NCI-H1092 (cell line): Measurements from ENCODE around the gene HAPLN3.

ENCODE experiments used
- DNase-seq: peaks from one replicate; lab custom pipeline; 2025; lab: John Stamatoyannopoulos, UW

HAPLN3 gene

DNA sequence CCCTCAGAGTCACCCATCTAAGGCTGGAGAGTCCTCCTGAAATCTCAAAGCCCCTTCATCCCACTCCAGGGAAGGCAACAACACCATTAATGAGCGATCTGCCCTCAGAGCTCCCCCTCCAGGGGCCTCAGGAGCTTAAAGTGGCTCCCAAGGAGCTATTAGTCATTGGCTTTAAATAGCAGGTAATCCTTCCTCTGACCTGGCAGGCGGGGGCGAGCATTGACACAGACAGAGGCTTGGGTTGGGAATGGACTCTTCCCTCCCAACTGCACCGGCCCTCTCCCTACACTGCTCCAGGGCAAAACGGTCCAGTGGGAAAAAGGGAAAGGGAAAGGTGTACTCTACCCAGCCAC, 16.4 kb upstream of the HAPLN3 start:
- DNase-seq = no peak

DNA sequence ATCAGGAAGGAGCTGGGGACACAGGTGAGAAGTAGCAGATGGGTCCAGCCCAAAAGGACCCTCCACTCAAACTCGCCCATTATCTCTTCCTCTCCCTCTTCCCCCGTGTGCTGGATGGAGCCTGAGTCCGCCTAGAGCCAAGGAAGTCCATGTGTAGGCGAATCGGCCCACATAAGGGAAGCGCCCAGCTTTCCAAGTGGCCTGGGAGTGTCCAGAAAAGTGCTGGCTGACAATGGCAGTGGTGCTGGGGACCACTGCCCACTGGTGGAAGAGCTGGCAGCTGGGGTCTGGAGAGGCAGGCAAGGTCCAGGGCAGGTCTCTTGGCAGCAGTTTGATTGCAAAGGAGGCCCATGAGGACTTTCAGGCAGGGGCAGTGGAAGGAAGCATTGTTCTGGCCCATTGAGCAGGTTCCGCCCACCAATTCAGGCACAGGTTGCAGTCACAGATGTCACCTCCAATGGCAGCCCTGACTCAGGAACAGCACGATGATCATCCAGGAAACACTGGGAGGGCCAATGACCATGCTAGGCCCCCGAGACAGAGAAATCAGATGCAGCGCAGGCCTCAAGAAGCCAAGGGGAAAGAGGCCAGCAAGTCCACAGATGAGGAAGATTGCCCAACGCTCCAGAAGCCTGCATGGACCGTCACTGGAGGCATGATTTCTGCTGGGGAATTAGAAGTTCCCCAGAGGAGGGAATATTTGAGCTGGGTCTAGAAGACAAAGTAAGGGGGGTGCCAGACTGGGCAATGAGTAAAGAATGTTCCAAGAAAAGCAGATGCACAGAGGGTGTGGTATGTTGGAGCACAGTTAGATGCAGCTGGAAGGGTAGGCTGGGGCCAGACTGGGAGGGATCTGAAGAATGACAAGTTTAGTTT, 14.8 kb upstream of the HAPLN3 start:
- DNase-seq = no peak

DNA sequence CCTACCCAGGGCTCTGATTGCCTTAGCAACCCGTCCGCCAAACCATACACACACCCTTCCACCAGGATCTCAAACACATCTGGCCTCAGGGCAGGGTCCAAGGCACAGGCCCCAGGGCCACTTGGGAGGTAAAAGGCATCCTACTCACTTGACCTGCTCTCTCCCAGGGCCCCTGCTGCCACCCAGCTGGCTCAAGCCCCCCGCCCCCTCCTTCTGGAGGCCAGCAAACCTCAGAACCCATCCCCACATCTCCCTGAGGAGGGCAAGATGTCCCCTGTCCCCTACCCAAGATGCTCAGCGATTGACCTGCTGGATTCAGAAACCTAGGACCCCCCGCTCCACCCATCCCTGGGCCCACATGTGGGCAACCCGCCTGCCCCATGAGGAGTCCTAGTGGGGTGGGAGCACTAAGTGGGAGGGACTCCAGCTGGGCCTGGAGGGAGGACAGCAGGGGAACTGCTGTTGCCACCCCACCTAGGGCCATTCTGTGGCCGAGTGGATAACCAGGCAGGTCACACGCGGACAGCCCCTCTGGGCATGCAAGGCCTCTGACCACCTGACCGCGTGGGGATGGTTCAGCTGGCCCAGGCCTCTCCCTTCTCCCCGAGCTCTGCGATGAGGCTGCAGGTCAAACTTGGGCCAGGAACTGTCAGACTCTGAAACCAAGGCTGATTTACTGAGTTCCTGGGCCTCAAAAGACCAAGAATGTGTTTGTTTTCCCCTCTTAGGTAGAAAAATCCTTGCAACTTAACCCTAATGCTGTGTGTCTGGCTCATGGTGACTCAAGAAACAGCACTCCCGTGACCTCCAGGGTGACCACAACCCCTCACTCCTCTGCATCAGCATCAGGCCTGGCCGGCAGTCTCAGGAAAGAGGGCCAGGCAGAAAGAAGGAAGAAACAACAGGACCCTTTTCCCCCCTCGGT, 13.6 kb upstream of the HAPLN3 start:
- DNase-seq = no peak

DNA sequence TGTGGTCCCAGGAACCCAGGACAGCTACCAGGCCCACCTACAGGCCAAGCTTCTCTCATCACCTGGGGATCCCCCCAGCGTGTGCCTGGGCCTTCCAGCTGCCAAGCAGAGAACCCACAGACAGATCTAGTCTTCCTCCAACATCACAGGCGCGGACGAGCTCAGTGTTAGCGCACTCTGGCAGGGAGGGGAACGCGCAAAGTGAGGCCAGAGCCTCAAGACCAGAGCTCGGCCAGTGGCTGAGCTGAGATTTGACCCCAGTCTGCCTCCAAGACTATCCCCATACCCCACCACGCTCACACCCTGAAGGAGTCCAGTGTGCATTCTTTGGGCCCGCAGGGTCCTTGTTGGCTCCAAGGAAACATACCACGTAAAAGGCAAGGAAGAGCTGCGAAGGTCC, 12.8 kb upstream of the HAPLN3 start:
- no peak for DNase-seq

DNA sequence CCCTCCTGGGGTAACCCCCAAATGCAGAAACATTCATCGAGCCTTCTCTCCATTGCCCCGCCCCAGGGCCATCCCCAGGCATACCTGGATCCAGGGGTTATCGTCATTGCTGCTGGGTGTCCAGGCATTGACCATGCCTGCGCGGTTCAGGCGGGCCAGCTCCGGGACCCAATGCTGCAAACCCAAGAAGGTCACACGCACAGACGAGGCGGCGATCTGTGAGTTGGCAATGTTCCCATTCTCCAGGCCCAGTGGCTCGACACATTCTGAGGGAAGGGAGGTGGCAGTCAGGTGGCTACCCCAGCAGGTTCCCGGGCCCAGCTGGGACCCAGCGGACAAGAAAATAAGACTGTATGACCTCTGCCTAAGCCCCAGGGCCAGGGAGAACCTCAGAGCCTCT, 11.8 kb upstream of the HAPLN3 start:
- no peak for DNase-seq

DNA sequence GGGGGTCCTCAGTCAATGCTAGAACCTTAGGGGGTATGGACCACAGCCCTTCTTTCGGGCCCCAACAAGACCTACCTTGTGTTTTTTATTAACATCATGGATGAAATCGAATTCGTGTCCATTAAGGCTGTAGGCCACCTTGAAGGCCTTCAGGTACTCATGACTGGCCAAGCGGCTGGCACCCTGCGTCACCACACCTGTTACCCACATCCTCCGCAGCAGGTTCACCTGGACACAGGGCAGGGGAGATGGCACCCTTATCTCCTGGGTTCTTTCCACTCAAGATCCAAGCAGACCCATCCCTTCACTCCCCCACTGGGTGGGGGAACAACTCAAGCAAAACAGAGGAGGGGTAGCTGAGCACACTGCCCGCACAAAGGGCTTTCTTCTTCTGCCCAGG, 11.2 kb upstream of the HAPLN3 start:
- no peak for DNase-seq

DNA sequence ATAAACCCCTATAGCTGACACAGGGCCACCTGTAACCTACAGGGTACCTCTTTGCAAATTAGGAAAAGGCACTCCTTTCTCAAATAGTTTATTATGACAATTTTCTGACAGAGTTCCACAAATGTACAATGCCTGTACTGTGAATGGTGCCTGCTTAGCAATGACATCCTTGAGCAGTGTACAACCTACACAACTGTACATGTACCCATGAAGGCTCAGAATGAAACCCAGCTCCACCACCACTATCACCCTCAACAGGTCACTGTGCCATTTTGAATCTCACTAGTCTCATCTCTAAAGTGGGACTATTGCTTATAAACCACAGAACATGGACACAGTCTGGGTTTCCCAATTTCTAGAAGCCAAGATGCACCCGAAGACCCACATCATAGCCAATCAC, 10.8 kb upstream of the HAPLN3 start:
- no peak for DNase-seq

DNA sequence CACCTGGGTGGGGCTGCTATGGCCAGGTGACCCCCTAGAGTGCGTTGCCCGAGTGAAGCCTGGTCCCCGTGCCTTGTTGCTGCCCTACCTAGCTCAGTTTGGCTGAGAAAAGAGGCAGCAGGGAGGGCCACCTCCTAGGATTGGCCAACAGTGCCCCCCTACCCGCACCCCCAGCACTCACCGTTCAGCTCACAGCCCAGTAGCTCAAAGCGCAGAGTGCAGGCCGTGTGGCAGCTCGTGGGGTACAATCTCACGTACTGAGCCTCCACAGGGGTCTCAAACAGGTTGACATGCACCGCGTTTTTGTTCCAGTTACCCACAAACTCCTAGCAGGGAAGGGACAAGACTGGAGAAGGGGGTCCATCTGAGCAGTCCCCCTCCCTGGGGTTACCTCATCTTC, 10.2 kb upstream of the HAPLN3 start:
- no peak for DNase-seq

DNA sequence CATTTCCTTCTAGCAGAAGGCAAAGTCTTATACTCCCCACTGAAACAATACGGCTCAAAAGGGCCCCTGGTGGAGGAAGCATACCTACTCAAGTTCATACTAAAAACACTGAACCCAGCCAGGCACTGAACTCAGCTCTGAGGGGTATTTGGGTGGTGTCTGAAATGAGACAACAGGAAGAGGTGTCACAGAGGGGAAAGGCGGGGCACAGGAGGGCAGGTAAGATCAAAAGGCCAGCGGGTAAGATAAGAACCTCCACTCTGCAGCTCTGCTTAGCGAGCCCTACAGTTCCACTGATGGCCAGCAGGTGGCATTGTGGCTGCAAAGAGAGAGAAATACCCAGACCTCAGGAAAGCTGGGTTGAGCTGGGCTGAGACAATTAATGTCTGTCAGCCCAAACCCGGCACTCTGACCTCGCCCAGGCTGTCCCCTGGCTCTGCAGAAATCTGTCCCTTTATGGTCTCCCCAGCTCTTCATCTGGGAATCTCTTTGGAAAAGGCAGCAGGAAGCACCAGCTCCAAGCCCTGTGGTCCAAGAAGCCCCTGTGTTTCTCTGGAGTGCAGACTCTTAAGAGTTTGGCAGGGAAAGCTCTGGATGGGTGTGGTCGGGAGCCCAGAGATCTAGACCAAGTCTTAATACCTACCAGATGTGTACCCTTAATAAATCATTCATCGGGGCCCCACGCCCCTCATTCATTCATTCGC, 9.4 kb upstream of the HAPLN3 start:
- peak; percentile 24 for DNase-seq

DNA sequence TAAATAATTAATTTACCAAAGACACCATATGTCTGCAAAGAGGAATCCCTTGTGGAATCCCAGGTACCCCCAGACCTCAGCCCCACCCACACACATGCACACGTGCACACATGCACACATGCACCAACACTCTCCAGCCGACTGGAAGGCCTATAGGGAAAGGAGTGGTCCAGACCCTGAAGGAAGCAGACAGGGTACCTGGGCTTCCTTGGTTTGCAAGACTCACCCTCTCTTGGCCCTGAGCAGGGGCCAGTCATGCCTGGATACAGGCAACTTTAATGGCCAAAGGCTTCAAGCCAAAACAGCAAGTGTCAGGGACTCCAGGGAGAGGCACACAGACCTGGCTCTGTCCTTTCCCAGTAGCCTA, 8.9 kb upstream of the HAPLN3 start:
- DNase-seq = no peak

DNA sequence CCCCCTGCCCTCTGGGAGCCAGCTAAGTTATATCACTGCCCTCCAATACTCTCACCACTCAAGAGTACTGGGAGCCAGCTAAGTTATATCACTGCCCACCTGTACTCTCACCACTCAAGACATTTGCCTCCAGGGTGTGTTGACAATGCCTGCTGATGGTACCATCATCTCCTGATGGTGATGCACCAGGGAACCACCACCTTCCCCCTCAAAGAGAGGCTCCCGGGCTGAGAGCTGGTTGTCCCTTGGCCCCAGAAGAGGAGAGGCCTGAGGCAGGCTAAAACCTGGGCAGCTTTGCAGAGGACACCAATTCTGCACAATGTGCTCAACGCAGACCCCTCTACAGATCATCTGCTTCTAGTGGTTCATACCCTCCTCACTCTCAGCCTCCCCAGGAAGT, 7.5 kb upstream of the HAPLN3 start:
- no peak for DNase-seq

DNA sequence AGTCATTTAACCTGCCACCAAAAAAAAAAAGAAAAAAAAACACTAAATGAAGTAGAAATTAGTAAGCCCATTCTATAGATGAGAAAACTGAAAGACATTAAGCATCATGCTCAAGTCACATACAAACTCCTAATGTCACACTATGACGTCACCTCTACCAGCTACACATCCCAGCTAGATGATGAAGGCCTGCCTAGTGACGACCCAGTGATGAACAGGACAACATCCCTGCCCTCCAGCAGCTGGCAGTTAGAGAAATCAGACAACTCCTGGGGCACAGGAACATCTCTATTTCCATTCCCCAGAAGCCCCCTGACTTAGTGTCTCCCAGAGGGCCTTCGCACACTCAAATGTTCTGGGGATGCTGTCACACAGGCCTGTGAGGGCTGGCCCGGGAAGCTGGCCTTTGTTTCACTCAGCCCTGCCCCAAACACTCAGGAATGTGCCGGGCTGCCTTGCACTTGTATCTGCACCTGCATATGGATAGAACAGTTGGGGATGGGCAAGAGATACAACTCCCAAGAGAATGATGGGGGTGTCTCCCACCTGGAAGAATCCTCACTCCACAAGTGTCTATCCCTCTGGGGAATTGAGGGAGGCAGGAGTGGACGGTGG, 7.0 kb upstream of the HAPLN3 start:
- DNase-seq = no peak

DNA sequence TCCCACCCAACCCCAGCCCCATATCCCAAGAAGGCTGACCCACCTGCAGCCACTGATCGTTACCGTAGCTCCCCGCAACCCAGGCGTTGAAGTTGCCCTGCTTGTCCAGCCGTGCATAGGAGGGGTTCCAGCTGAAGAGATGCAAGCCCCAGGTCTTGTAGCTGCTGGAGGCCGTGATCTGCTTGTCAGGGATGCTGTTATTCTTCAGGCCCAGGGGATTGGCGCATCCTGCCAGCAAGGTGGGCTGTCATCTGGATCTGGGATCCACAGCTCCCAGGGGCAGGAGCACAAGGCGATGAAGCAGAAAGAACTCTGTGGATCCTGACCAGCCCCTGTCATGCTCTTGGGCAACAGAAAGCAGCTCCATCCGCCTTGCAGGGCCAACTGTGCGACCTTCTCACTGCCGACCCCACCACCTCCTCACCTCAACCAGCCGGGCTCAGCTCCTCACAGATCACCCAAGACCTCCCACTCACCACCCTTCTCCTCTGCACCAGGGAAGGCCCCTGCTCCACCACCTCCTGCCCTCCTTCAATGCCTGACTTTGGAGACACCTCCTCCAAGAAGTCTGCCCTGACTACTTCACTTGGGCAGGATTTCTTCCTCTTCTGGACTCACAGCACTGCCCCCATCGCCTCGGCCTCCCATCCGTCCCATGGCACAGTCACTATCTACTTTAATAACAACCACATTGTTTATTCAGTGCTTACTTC, 6.3 kb upstream of the HAPLN3 start:
- DNase-seq = no peak

DNA sequence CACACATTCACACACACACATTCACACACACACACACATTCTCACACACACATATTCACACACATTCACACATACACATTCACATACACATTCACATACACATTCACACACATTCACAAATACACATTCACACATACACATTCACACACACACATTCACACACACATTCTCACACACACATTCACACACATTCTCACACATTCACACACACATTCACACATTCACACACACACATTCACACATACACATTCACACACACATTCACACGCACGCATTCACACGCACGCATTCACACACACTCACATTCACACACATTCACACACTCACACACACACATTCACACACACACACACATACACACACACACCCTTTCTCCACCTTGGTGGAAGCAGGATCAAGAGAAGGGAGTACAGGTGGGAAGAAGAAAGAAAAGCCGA, 5.7 kb upstream of the HAPLN3 start:
- no peak for DNase-seq

DNA sequence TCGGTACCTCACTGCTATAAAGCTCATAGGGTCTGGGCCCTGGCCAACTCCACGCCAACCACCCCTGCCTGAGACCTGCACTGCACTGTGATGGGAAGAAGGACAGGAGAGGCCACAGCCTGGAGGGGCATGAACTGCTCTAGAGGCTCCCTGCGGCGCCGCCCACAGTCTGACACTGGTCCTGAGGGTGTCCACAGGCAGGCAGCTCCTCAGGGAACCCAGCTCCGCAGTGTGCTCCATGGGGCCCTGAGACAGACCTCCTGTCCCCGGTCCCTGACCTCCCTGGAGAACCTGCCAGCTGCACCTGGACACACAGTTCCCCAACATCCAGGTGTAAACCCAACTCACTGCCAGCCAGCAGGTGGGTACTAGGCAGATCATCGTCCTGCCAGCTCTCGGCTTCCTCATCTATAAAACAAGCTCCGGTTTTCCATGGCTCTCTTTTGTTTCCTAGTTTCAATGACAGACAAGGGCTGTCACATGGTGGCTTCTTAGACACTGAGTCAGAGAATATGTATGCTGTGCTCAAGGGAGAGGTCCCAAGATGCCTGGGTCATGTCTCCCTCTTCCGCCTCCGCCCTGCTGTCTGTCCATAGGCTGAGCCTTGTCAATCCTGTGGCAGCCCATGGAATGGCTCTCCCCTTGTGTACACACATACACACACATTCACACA, 5.1 kb upstream of the HAPLN3 start:
- DNase-seq = no peak

DNA sequence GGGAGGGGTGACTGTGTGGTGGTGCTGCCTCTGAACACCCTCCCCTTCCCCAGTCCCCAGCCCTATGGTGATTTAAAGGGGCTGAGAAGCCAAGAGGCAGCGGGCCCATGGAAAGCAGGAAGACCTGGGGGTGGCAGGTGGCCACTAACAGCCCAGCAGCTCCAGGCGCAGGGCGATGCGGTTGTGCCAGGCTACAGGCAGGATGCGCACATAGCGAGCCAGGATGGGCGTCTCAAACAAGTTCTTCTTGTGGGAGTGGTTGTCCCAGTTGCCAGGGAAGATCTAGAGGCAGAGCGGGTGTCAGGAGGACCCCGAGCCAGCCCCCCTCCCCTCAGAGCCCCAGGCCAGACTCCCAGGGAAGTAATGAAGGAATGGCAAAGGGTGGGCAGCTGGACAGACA, 3.9 kb upstream of the HAPLN3 start:
- DNase-seq = no peak

DNA sequence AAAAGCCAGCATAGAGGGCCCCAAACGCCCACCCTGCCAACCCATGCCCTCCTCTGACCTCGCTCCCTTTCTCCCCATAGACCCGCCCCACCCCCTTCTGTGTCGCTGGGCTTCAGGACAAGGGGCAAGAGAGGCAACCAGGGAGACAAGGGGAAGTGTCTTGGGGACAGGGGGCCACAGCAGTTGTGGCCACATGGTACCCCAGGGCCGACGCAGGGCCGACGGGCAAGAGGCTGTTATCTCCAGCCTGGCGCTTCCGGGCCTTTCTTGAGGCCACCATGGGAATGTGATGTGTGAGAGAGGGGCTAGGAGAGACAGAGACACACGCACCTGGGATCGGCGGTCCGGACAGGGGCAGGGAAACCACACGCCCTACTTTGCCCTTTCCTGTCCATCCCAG, 3.4 kb upstream of the HAPLN3 start:
- no peak for DNase-seq

DNA sequence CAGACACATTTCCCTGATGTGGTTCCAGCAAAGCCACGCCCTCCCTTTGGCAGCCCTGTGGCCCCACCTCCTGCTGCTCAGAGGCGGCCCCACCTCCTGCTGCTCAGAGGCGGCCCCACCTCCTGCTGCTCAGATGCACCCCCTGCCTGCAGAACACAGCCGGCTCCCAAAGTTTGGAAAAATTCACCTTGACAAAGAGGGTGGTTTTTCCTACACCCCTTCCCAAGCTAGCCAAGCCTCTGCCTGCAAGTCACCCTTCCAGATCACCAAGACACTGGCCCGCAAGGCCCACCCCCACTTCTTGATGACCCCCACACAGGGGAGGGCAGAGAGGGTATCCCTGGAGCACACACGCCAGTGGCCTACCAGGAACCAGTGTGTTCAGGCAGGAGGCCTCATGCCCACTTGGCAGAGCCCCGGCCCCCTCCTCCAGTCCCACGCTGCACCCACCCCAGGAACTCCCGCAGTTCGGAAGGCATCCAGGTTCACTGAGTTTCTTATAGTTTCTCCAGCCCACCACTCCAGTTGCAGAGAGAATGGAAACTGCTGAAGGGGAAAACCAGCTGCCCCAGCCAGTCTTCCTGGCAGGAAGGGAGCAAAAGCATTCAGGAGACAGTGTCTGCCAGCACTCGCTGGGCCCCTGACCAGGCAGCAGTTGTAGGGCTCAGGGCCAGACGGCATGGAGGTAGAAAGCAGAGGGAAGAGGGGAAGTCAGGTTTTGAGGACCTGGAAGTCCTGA, 2.3 kb upstream of the HAPLN3 start:
- peak; percentile 1 for DNase-seq

DNA sequence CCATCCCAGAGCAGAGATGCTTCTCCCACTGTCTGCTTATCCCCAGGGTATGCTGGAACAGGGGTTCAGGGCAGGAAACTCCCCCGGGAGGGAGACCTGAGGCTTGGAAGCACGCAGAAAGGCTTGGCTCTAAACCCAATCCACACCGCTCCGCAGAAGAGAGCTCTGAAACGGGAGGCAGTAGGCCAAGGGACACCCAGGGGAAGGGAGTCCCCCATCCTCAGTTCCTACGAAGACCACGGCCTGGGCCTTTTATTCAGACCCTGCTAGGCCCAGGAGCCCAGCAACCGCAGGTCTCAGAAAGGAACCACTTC, 1.8 kb upstream of the HAPLN3 start:
- no peak for DNase-seq

DNA sequence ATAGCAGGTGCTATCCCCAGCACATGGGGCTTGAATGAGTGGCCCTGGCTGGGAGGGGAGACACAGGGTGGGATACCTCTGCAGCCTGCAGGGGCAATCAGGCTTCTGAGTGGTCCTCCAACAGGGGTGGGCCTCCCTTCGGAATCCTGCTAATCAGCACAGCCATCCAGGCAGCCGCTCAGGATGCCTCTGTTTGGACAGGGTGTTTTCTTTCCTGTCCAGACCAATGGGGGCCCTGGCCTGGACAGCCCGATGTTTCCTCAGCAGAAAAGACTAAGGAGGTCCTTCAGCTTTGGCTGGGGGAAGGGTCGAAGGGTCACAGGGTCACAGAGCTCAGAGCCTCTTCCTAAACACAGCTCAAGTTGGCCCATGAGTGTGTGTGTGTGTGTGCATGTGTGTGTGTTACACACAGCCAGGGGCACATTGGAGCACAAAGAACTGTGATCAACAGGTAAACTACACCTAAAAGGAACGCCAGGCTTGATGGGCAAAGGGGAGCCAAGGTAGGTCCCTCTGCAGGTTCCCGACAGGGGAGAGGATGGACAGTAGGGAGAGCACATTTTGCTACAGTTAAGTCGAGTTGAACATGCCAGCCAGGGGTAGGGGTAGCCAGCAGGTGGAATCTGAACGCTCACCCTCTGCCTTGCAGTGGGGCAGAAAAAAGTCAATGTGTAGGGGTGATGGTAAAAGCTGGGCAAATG, 1.1 kb upstream of the HAPLN3 start:
- no peak for DNase-seq
